ENCODE data around the gene ZNF12. TPM values are rescaled to one million over a fixed set of nuclear protein-coding genes. Genes with fewer than 3 reads are reported as not detected.

ZNF12 gene
- 6.2 TPM in 2 replicates for total RNA-seq

DNA sequence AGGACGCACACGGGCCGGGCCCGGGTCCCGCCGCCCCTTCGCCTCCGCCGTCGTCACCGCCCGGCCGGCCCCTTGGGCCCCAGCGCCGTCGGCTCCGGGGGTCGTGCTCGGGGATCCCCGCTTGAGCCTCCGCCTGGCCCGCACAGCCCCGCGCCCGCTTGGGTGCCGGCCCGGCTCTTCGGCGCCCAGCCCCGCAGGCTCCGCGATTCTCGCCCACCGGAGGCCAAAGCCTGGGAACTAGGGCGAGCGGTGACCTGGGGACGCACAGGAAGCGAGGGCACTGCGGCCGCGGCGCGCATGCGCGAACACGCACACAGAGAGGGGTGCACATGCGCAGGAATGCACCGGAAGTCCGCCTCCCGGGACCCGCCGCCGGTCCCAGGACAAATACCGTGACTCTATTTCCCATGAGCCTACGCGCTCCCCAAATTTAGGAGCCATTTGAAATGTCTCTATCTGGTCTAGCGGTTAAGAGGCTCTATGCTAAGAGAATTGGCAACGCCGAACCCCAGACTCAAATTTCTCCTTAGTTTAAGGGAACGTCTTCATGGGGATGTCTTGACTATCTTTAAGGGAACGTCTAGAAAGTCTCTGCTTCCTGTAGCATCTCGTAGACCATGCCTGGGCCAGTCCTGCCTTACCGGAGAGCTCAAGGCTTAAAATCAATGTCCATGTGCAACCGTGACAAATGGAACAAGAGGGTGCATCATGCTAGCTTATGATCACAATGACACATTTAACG is at the start of gene ZNF12:
Gene ZNF12 (minus strand): TSS at position 282 of the 742 bp plus-strand sequence. CDS start 1,774 bp downstream, outside the sequence.

GRCh38 chr7:6753964-6754363 is 47.2 kb upstream of the ZNF12 start, which contains the start of gene RSPH10B2:
TSS of gene RSPH10B2 (plus strand) at chr7:6754103. CDS start at chr7:6757678, 3,575 bp downstream.

Other genes with a start within 250 kb of the ZNF12 start
- gene KDELR2, start 222.8 kb downstream of the ZNF12 start, total RNA-seq, result 151 and 164 TPM in 2 replicates
- 0.15 and 0.17 TPM in 2 replicates for gene GRID2IP, start 155.5 kb downstream of the ZNF12 start, total RNA-seq
- 45.7 and 52.0 TPM in 2 replicates for gene ZDHHC4, start 129.5 kb downstream of the ZNF12 start, total RNA-seq
- 19.7 and 23.3 TPM in 2 replicates for gene INTS15, start 116.9 kb downstream of the ZNF12 start, total RNA-seq
- gene ZNF853, start 91.3 kb downstream of the ZNF12 start, total RNA-seq, result 4.0 and 4.8 TPM in 2 replicates
- gene ZNF316, start 69.6 kb downstream of the ZNF12 start, total RNA-seq, result 6.4 and 7.6 TPM in 2 replicates
- gene RSPH10B2, start 47.2 kb upstream of the ZNF12 start, total RNA-seq, result not detected in 2 replicates
- gene CCZ1B, start 119.3 kb upstream of the ZNF12 start, total RNA-seq, result 16.8 and 23.2 TPM in 2 replicates